ENCODE measurements around the gene GJB3. TPM values are rescaled to one million over a fixed set of nuclear protein-coding genes. Genes with fewer than 3 reads are reported as not detected.

GJB3 gene
- total and polyA plus RNA-seq, 4 donors, result not detected

- H3K27me3 ChIP-seq (ENCODE audit: control insufficient read depth, insufficient read depth, low read length), result no peaks in the 10 kb centered on the region
- no peak for DNase-seq (ENCODE audit: low read depth in 4 of 6, low spot score in 6 of 6)
- peaks cover 3% of the 10 kb centered on the region for H3K36me3 ChIP-seq (ENCODE audit: control insufficient read depth, insufficient read depth, low read length)
- H3K9me3 ChIP-seq (ENCODE audit: control insufficient read depth, insufficient read depth, low read length), result no peaks in the 10 kb centered on the region
- 90% methylated on average over 3 of the region's 4 CpGs for WGBS (ENCODE audit: insufficient coverage)
- H3K4me3 ChIP-seq (ENCODE audit: low read depth, low read length), result no peak overlapping the region
- no peak overlapping the region for H3K27ac ChIP-seq (ENCODE audit: low read depth, low read length)
- H3K4me1 ChIP-seq (ENCODE audit: control insufficient read depth, insufficient read depth, low read length), result peaks cover 2% of the 10 kb centered on the region
These were observed 22.3 kb upstream of the GJB3 start for GRCh38 chr1:34758751-34759150.

GRCh38 chr1:34759503-34760357 is 21.3 kb upstream of the GJB3 start, which contains the start of gene GJB4:
Gene GJB4, plus strand, starts transcription at chr1:34759740. Its CDS starts 1,515 bp downstream, at chr1:34761255.
- Histone ChIP-seq H3K4me3 (ENCODE audit: low read depth, low read length) (no peak within 1 kb of the TSS), H3K4me1 (ENCODE audit: control insufficient read depth, insufficient read depth, low read length) (peaks cover 2% of the 10 kb centered on the region), H3K27ac (ENCODE audit: low read depth, low read length) (no peak within 1 kb of the TSS), H3K36me3 (ENCODE audit: control insufficient read depth, insufficient read depth, low read length) (peaks cover 3% of the 10 kb centered on the region), H3K27me3 (ENCODE audit: control insufficient read depth, insufficient read depth, low read length) (no peaks in the 10 kb centered on the region), H3K9me3 (ENCODE audit: control insufficient read depth, insufficient read depth, low read length) (no peaks in the 10 kb centered on the region)
- DNase-seq (ENCODE audit: low read depth in 4 of 6, low spot score in 6 of 6), result no peak
- 43% methylated on average over 7 of the region's 10 CpGs for WGBS (ENCODE audit: insufficient coverage)

- WGBS (ENCODE audit: insufficient coverage), result 93% methylated on average over 33 of the region's 33 CpGs
- Histone ChIP-seq H3K27me3 (ENCODE audit: control insufficient read depth, insufficient read depth, low read length) (no peaks in the 10 kb centered on the region), H3K4me3 (ENCODE audit: low read depth, low read length) (no peak overlapping the region), H3K4me1 (ENCODE audit: control insufficient read depth, insufficient read depth, low read length) (no peaks in the 10 kb centered on the region), H3K36me3 (ENCODE audit: control insufficient read depth, insufficient read depth, low read length) (peaks cover 3% of the 10 kb centered on the region), H3K27ac (ENCODE audit: low read depth, low read length) (no peak overlapping the region), H3K9me3 (ENCODE audit: control insufficient read depth, insufficient read depth, low read length) (no peaks in the 10 kb centered on the region)
- DNase-seq (ENCODE audit: low read depth in 4 of 6, low spot score in 6 of 6), result no peak
These were observed 19.7 kb upstream of the GJB3 start for GRCh38 chr1:34761176-34761761.

- no peaks in the 10 kb centered on the region for H3K9me3 ChIP-seq (ENCODE audit: control insufficient read depth, insufficient read depth, low read length)
- 97% methylated on average over 9 of the region's 13 CpGs for WGBS (ENCODE audit: insufficient coverage)
- no peak overlapping the region for H3K4me3 ChIP-seq (ENCODE audit: low read depth, low read length)
- no peaks in the 10 kb centered on the region for H3K27me3 ChIP-seq (ENCODE audit: control insufficient read depth, insufficient read depth, low read length)
- no peak overlapping the region for H3K27ac ChIP-seq (ENCODE audit: low read depth, low read length)
- peaks cover 3% of the 10 kb centered on the region for H3K36me3 ChIP-seq (ENCODE audit: control insufficient read depth, insufficient read depth, low read length)
- no peak for DNase-seq (ENCODE audit: low read depth in 4 of 6, low spot score in 6 of 6)
- no peaks in the 10 kb centered on the region for H3K4me1 ChIP-seq (ENCODE audit: control insufficient read depth, insufficient read depth, low read length)
These were observed 19.2 kb upstream of the GJB3 start for GRCh38 chr1:34761776-34762307.

GRCh38 chr1:34762474-34763141 is 18.4 kb upstream of the GJB3 start:
- H3K9me3 ChIP-seq (ENCODE audit: control insufficient read depth, insufficient read depth, low read length), result no peaks in the 10 kb centered on the region
- no peaks in the 10 kb centered on the region for H3K27me3 ChIP-seq (ENCODE audit: control insufficient read depth, insufficient read depth, low read length)
- no peak overlapping the region for H3K27ac ChIP-seq (ENCODE audit: low read depth, low read length)
- DNase-seq (ENCODE audit: low read depth in 4 of 6, low spot score in 6 of 6), result no peak
- H3K4me3 ChIP-seq (ENCODE audit: low read depth, low read length), result no peak overlapping the region
- peaks cover 3% of the 10 kb centered on the region for H3K36me3 ChIP-seq (ENCODE audit: control insufficient read depth, insufficient read depth, low read length)
- no peaks in the 10 kb centered on the region for H3K4me1 ChIP-seq (ENCODE audit: control insufficient read depth, insufficient read depth, low read length)
- 67% methylated on average over 7 of the region's 7 CpGs for WGBS (ENCODE audit: insufficient coverage)

- Histone ChIP-seq H3K4me3 (ENCODE audit: low read depth, low read length) (no peak overlapping the region), H3K36me3 (ENCODE audit: control insufficient read depth, insufficient read depth, low read length) (peaks cover 3% of the 10 kb centered on the region), H3K27ac (ENCODE audit: low read depth, low read length) (no peak overlapping the region), H3K9me3 (ENCODE audit: control insufficient read depth, insufficient read depth, low read length) (no peaks in the 10 kb centered on the region), H3K4me1 (ENCODE audit: control insufficient read depth, insufficient read depth, low read length) (no peaks in the 10 kb centered on the region), H3K27me3 (ENCODE audit: control insufficient read depth, insufficient read depth, low read length) (no peaks in the 10 kb centered on the region)
- WGBS (ENCODE audit: insufficient coverage), result 52% methylated on average over 6 of the region's 8 CpGs
- no peak for DNase-seq (ENCODE audit: low read depth in 4 of 6, low spot score in 6 of 6)
These were observed 17.8 kb upstream of the GJB3 start for GRCh38 chr1:34763142-34763781.

GRCh38 chr1:34768856-34769255 is 12.2 kb upstream of the GJB3 start:
- WGBS (ENCODE audit: insufficient coverage), result no CpG with 5 or more reads among the region's 3 CpGs

GRCh38 chr1:34770891-34771504 is 10.0 kb upstream of the GJB3 start:
- Histone ChIP-seq H3K4me3 (ENCODE audit: low read depth, low read length) (no peak overlapping the region), H3K4me1 (ENCODE audit: control insufficient read depth, insufficient read depth, low read length) (no peaks in the 10 kb centered on the region), H3K9me3 (ENCODE audit: control insufficient read depth, insufficient read depth, low read length) (no peaks in the 10 kb centered on the region), H3K27me3 (ENCODE audit: control insufficient read depth, insufficient read depth, low read length) (no peaks in the 10 kb centered on the region), H3K36me3 (ENCODE audit: control insufficient read depth, insufficient read depth, low read length) (no peaks in the 10 kb centered on the region), H3K27ac (ENCODE audit: low read depth, low read length) (no peak overlapping the region)
- DNase-seq (ENCODE audit: low read depth in 4 of 6, low spot score in 6 of 6), result no peak
- 92% methylated on average over 5 of the region's 5 CpGs for WGBS (ENCODE audit: insufficient coverage)

More at GRCh38 chr1:34768856-34769255, 12.2 kb upstream of the GJB3 start:
- DNase-seq (ENCODE audit: low read depth in 4 of 6, low spot score in 6 of 6), result no peak
- H3K4me3 ChIP-seq (ENCODE audit: low read depth, low read length), result no peak overlapping the region
- H3K4me1 ChIP-seq (ENCODE audit: control insufficient read depth, insufficient read depth, low read length), result no peaks in the 10 kb centered on the region
- H3K9me3 ChIP-seq (ENCODE audit: control insufficient read depth, insufficient read depth, low read length), result no peaks in the 10 kb centered on the region
- H3K27me3 ChIP-seq (ENCODE audit: control insufficient read depth, insufficient read depth, low read length), result no peaks in the 10 kb centered on the region
- H3K27ac ChIP-seq (ENCODE audit: low read depth, low read length), result no peak overlapping the region
- no peaks in the 10 kb centered on the region for H3K36me3 ChIP-seq (ENCODE audit: control insufficient read depth, insufficient read depth, low read length)
